Measurements from ENCODE around the gene BANF2. TPM values are rescaled to one million over a fixed set of nuclear protein-coding genes. Genes with fewer than 3 reads are reported as not detected.

BANF2 gene
- polyA plus RNA-seq, 1 of the 3 experiments (the other 2 are of a cell fraction) = not detected

DNA sequence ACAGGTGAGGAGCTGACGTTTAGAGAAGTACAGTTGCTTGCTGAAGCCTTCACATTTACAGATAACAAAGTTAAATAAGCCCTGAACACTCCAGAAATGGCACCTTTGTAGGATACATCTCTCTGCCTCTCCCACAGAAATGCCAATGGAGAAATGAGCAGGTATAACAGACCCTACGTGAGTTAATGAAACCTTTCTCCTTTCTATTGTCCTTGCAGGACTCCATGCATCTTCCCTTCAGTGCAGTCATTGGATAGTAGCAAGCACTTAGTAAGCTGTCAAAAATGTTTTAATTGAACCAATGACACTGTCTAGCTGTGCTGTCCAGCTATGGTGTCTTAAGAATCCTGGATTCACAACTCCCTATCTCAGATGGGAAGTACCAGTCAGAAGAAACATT, 9.6 kb upstream of the BANF2 start:
- Histone ChIP-seq H3K9me3 (no peaks in the 10 kb centered on the region), H3K36me3 (replicated peaks in 1 of 2; ENCODE audit: control insufficient read depth in 1 of 2, insufficient read depth in 2 of 2, low read length in 1 of 2) (no peaks in the 10 kb centered on the region), H2AFZ (ENCODE audit: low read depth) (no peak overlapping the region), H3K4me1 (ENCODE audit: control insufficient read depth in 1 of 2, insufficient read depth in 2 of 2, low read depth in 1 of 2, low read length in 1 of 2) (no peaks in the 10 kb centered on the region), H3K27ac (ENCODE audit: low read depth in 2 of 2, low read length in 1 of 2) (no peak overlapping the region), H3K9me2 (no peaks in the 10 kb centered on the region), H3F3A (replicated peaks; ENCODE audit: insufficient read depth) (no peaks in the 10 kb centered on the region), H3K4me3 (ENCODE audit: low read depth in 2 of 2, low read length in 1 of 2) (no peak overlapping the region), H4K20me1 (ENCODE audit: insufficient read depth) (no peaks in the 10 kb centered on the region), H3K4me2 (no peak overlapping the region), H3K27me3 (ENCODE audit: insufficient read depth) (peaks cover 22% of the 10 kb centered on the region; the same call in 1 of the 2 replicates), H3K79me2 (ENCODE audit: insufficient read depth) (no peaks in the 10 kb centered on the region), H3K9ac (no peak overlapping the region)
- ChIA-PET POLR2A (no interaction called here), CTCF (interaction anchor here (3.7 kb wide), 1 partner anchor 8 kb away, joined by 17 read pairs; the partner anchor contains the start of gene RRBP1)
- TF ChIP-seq JUND (IDR thresholded peaks at IDR 0.05) (no peak), CHD2 (IDR thresholded peaks at IDR 0.05; ENCODE audit: low read length, partially characterized antibody) (no peak), RCOR1 (IDR thresholded peaks at IDR 0.05; ENCODE audit: low read length) (no peak), TEAD4 (IDR thresholded peaks at IDR 0.05; ENCODE audit: borderline replicate concordance, insufficient read depth) (no peak), FOSL2 (IDR thresholded peaks at IDR 0.05; ENCODE audit: borderline replicate concordance, low read depth) (no peak)
- no peak for DNase-seq
- WGBS (ENCODE audit: low lambda C conversion rate) = 26% methylated on average over 2 of the region's 2 CpGs

DNA sequence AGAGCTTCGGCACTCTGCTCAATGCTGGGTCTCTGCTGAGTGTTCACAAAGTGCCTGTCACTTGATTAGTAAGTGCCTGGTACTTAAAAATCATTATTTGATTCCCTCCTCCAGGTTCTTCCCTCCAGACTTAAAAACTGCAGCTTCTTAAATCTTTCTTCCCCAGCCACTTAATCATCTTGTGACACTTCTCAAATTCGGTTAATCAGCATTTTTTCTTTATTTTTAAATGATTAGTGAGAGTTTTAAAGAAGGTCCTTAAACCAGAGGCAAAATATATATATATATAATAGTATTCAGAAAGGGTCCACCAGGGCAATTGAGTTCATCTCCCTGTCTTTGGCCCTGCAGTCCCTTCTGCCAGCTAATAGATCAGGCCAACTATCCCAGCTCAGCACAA, 8.0 kb upstream of the BANF2 start:
- POLR2A ChIA-PET = no interaction called here

DNA sequence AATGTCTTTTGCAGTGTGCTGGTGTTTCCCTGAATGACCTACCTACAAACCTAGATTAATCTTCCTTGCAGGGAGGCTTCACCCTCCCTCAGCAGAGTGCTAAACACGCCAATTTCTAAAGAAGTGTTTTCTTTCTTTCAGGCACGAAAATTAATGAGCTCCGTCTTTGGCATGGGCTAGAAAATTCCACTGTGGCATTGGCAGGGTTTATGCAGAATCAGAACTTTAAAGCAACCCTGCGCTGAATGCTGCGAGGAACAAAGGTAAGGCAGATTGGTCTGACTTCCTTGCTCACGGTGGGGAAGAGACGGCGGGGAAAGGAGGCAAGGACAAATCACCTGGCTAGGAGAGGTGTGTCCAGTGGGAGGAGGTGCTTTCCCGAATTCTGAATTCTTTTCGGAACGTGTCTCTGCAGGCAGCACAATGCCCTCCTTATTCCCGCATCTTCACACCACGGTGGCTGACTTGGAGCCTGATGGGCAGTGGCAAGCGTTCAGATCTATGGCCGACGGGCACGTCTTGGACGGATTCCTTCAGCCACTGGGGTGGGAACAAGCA, 6.2 kb upstream of the BANF2 start:
- no peak for TF ChIP-seq EZH2phosphoT487 (IDR thresholded peaks at IDR 0.05; ENCODE audit: borderline replicate concordance, low read depth)
- TF ChIP-seq NFIC (IDR thresholded peaks at IDR 0.05; ENCODE audit: borderline replicate concordance) = no peak
- TF ChIP-seq FOXM1 (IDR thresholded peaks at IDR 0.05; ENCODE audit: low read depth) = no peak
- no peak for TF ChIP-seq RAD21 (IDR thresholded peaks at IDR 0.05; ENCODE audit: low read length)
- no peak for TF ChIP-seq SIN3A (IDR thresholded peaks at IDR 0.05; ENCODE audit: borderline replicate concordance, low read depth, low read length)
- TF ChIP-seq, protein P1, sequence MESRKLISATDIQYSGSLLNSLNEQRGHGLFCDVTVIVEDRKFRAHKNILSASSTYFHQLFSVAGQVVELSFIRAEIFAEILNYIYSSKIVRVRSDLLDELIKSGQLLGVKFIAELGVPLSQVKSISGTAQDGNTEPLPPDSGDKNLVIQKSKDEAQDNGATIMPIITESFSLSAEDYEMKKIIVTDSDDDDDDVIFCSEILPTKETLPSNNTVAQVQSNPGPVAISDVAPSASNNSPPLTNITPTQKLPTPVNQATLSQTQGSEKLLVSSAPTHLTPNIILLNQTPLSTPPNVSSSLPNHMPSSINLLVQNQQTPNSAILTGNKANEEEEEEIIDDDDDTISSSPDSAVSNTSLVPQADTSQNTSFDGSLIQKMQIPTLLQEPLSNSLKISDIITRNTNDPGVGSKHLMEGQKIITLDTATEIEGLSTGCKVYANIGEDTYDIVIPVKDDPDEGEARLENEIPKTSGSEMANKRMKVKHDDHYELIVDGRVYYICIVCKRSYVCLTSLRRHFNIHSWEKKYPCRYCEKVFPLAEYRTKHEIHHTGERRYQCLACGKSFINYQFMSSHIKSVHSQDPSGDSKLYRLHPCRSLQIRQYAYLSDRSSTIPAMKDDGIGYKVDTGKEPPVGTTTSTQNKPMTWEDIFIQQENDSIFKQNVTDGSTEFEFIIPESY (IDR thresholded peaks at IDR 0.05; ENCODE audit: borderline replicate concordance, low read depth) = no peak
- no peak overlapping the region for H2AFZ ChIP-seq (ENCODE audit: low read depth)
- H3K27ac ChIP-seq (ENCODE audit: low read depth in 2 of 2, low read length in 1 of 2) = no peak overlapping the region
- no peaks in the 10 kb centered on the region for H3K79me2 ChIP-seq (ENCODE audit: insufficient read depth)
- ChIA-PET CTCF (interaction anchor here (3.7 kb wide), 1 partner anchor 11 kb away, joined by 17 read pairs; the partner anchor contains the start of gene RRBP1), POLR2A (no interaction called here)
- no peaks in the 10 kb centered on the region for H3K9me2 ChIP-seq
- no peaks in the 10 kb centered on the region for H4K20me1 ChIP-seq (ENCODE audit: insufficient read depth)
- H3K27me3 ChIP-seq (ENCODE audit: insufficient read depth) = peaks cover 7% of the 10 kb centered on the region; the same call in 1 of the 2 replicates
- no peaks in the 10 kb centered on the region for H3K4me1 ChIP-seq (ENCODE audit: control insufficient read depth in 1 of 2, insufficient read depth in 2 of 2, low read depth in 1 of 2, low read length in 1 of 2)
- no peaks in the 10 kb centered on the region for H3K36me3 ChIP-seq (replicated peaks in 1 of 2; ENCODE audit: control insufficient read depth in 1 of 2, insufficient read depth in 2 of 2, low read length in 1 of 2)
- no peak overlapping the region for H3K9ac ChIP-seq
- whole genome bisulfite sequencing (ENCODE audit: low lambda C conversion rate) = 59% methylated on average over 18 of the region's 18 CpGs
- H3F3A ChIP-seq (replicated peaks; ENCODE audit: insufficient read depth) = no peaks in the 10 kb centered on the region
- H3K4me3 ChIP-seq (ENCODE audit: low read depth in 2 of 2, low read length in 1 of 2) = no peak overlapping the region
- no peaks in the 10 kb centered on the region for H3K9me3 ChIP-seq
- no peak for DNase-seq
- no peak overlapping the region for H3K4me2 ChIP-seq

More for the DNA sequence above, 8.0 kb upstream of the BANF2 start:
- Histone ChIP-seq H3F3A (replicated peaks; ENCODE audit: insufficient read depth) (no peaks in the 10 kb centered on the region), H3K4me1 (ENCODE audit: control insufficient read depth in 1 of 2, insufficient read depth in 2 of 2, low read depth in 1 of 2, low read length in 1 of 2) (no peaks in the 10 kb centered on the region), H2AFZ (ENCODE audit: low read depth) (no peak overlapping the region), H4K20me1 (ENCODE audit: insufficient read depth) (no peaks in the 10 kb centered on the region), H3K9ac (no peak overlapping the region), H3K9me3 (no peaks in the 10 kb centered on the region), H3K79me2 (ENCODE audit: insufficient read depth) (no peaks in the 10 kb centered on the region), H3K36me3 (replicated peaks in 1 of 2; ENCODE audit: control insufficient read depth in 1 of 2, insufficient read depth in 2 of 2, low read length in 1 of 2) (no peaks in the 10 kb centered on the region), H3K27me3 (ENCODE audit: insufficient read depth) (peaks cover 8% of the 10 kb centered on the region; the same call in 1 of the 2 replicates), H3K27ac (ENCODE audit: low read depth in 2 of 2, low read length in 1 of 2) (no peak overlapping the region), H3K4me2 (no peak overlapping the region), H3K9me2 (no peaks in the 10 kb centered on the region), H3K4me3 (ENCODE audit: low read depth in 2 of 2, low read length in 1 of 2) (no peak overlapping the region)
- WGBS (ENCODE audit: low lambda C conversion rate) = 8% methylated on average over 2 of the region's 2 CpGs
- DNase-seq = no peak
- TF ChIP-seq NRF1 (IDR thresholded peaks at IDR 0.05; ENCODE audit: low read depth, low read length) = no peak
- TF ChIP-seq, protein P2, sequence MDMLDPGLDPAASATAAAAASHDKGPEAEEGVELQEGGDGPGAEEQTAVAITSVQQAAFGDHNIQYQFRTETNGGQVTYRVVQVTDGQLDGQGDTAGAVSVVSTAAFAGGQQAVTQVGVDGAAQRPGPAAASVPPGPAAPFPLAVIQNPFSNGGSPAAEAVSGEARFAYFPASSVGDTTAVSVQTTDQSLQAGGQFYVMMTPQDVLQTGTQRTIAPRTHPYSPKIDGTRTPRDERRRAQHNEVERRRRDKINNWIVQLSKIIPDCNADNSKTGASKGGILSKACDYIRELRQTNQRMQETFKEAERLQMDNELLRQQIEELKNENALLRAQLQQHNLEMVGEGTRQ (IDR thresholded peaks at IDR 0.05; ENCODE audit: borderline replicate concordance, low read depth, low read length) = no peak
- no peak for TF ChIP-seq RXRA (IDR thresholded peaks at IDR 0.05; ENCODE audit: borderline replicate concordance, low read depth)
- TF ChIP-seq, protein P3, sequence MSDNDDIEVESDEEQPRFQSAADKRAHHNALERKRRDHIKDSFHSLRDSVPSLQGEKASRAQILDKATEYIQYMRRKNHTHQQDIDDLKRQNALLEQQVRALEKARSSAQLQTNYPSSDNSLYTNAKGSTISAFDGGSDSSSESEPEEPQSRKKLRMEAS (IDR thresholded peaks at IDR 0.05; ENCODE audit: low read depth) = no peak
- no peak for TF ChIP-seq TCF12 (IDR thresholded peaks at IDR 0.05)
- TF ChIP-seq FOXM1 (IDR thresholded peaks at IDR 0.05; ENCODE audit: low read depth) = no peak
- TF ChIP-seq GABPA (IDR thresholded peaks at IDR 0.05; ENCODE audit: low read depth) = no peak
- CTCF ChIA-PET = interaction anchor here (0.8 to 3.7 kb wide), 2 partner anchors 9 to 1728 kb away, joined by 3 to 17 read pairs; partner anchors contain the start of gene RRBP1
